A549 treated with CpdA at 1 μM for 4 hours (cell line): ENCODE data around the gene PLEKHO1. TPM values are rescaled to one million over a fixed set of nuclear protein-coding genes. Genes with fewer than 3 reads are reported as not detected.

Experiments
- total RNA-seq: library from RNA; stranded (reverse); fragments of 200-300 nt; extraction: Qiagen RNA extraction; gene quantifications from 5 replicates; pipeline ENCODE4 v1.2.3, GENCODE V29; 2022; ENCODE audit warnings: low read depth

PLEKHO1 gene, protein sequence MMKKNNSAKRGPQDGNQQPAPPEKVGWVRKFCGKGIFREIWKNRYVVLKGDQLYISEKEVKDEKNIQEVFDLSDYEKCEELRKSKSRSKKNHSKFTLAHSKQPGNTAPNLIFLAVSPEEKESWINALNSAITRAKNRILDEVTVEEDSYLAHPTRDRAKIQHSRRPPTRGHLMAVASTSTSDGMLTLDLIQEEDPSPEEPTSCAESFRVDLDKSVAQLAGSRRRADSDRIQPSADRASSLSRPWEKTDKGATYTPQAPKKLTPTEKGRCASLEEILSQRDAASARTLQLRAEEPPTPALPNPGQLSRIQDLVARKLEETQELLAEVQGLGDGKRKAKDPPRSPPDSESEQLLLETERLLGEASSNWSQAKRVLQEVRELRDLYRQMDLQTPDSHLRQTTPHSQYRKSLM
- total RNA-seq: 8.3 to 10.8 TPM (median 8.8 TPM) in 5 replicates

DNA sequence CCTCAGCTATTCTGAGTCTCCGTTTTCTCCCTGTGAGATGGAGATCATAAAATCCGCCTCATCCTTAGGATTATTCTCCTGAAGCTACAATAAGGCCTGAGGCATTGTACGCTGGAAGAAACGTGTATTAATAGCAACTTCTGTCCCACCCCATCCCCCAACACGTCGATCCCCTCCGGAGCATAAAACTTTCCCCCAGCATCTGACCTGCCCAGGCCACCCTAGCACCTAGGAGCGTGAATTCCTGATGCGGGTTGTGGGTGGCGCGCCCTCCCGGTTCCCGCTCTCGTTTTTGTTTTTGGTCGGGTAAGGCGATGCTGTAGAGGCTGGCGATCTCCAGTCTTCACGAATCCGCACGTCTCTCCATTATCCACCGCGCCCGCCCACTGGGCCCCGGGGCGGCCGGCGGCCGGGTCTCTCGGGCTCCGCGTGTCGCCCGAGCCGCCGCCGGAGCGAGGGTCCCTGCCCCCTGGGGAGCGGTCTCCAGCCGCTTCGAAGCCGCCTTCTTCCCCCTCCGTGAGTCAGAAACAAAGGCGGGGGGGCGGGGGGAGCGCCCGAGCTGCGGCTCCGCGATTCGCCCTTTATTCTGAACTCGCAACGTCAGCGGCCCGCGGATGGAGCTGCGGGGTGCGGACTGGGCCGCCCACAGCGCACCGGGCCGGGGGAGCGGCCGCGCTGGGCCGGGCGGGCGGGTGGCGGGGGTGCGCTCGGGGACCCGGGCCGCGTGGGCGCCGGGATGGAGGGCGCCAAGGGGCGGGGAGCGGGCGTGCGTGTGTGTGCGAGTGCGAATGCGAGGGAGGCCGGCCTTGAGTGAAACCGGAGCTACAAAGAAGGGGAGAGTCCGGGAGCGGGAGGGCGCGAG lies at the start of gene PLEKHO1:
TSS of gene PLEKHO1 (plus strand) at position 646 of the 862 bp plus-strand sequence. CDS start 342 bp downstream, outside the sequence.

Other genes with a start within 250 kb of the PLEKHO1 start
- gene SV2A, start 232.1 kb upstream of the PLEKHO1 start, total RNA-seq: 0.06 to 0.14 TPM (median 0.11 TPM) in 5 replicates
- gene SF3B4, start 222.1 kb upstream of the PLEKHO1 start, total RNA-seq: 125 to 137 TPM (median 133 TPM) in 5 replicates
- gene MTMR11, start 213.0 kb upstream of the PLEKHO1 start, total RNA-seq: 7.2 to 11.6 TPM (median 9.5 TPM) in 5 replicates
- 9.5 to 13.0 TPM (median 11.8 TPM) in 5 replicates for gene OTUD7B, start 139.2 kb upstream of the PLEKHO1 start, total RNA-seq
- gene VPS45, start 82.1 kb upstream of the PLEKHO1 start, total RNA-seq: 16.7 to 18.0 TPM (median 17.7 TPM) in 5 replicates
- 37.8 to 78.6 TPM (median 44.9 TPM) in 5 replicates for gene ANP32E, start 86.2 kb downstream of the PLEKHO1 start, total RNA-seq
- not detected in 5 replicates for gene CA14, start 107.9 kb downstream of the PLEKHO1 start, total RNA-seq
- gene APH1A, start 119.1 kb downstream of the PLEKHO1 start, total RNA-seq: 119 to 140 TPM (median 133 TPM) in 5 replicates
- 0.11 to 0.32 TPM (median 0.18 TPM) in 4 of 5 replicates, not detected in the other for gene C1orf54, start 122.9 kb downstream of the PLEKHO1 start, total RNA-seq
- gene CIART, start 132.6 kb downstream of the PLEKHO1 start, total RNA-seq: 0.33 to 0.78 TPM (median 0.40 TPM) in 5 replicates
- 78.8 to 85.8 TPM (median 83.1 TPM) in 5 replicates for gene MRPS21, start 143.9 kb downstream of the PLEKHO1 start, total RNA-seq
- gene PRPF3, start 171.6 kb downstream of the PLEKHO1 start, total RNA-seq: 55.2 to 63.8 TPM (median 58.6 TPM) in 5 replicates
- gene RPRD2, start 214.2 kb downstream of the PLEKHO1 start, total RNA-seq: 14.8 to 16.4 TPM (median 15.0 TPM) in 5 replicates